GM12891 (cell line): ENCODE data around the gene NEK8.
A peak's percentile ranks its signal among the peaks of the same experiment; 100 is the strongest.

Experiments
- POLR2A ChIP-seq: IDR thresholded peaks from 2 replicates; pipeline ENCODE4 v1.6.1; 2011; ENCODE audit warnings: low read depth, low read length, control low read depth
- POLR2AphosphoS5 ChIP-seq: IDR thresholded peaks from 2 replicates; pipeline ENCODE4 v1.6.1; 2011; ENCODE audit warnings: low read depth, low read length, control low read depth

- TF ChIP-seq POLR2AphosphoS5 (no peak), POLR2A (peak; percentile 38)
Measured at GRCh38 chr17:28724500-28725165, 4.0 kb upstream of the NEK8 start.
